ENCODE results near the gene KREMEN1.
A peak's percentile ranks its signal among the peaks of the same experiment; 100 is the strongest.

Gene KREMEN1

GRCh38 chr22:29134448-29134847 lies 61.6 kb downstream of the KREMEN1 start:
- DNase-seq, result no peak

GRCh38 chr22:29136782-29137700 lies 64.2 kb downstream of the KREMEN1 start:
- DNase-seq, result no peak

GRCh38 chr22:29138556-29139305 lies 65.9 kb downstream of the KREMEN1 start:
- no peak for DNase-seq

GRCh38 chr22:29139965-29140782 lies 67.3 kb downstream of the KREMEN1 start:
- no peak for DNase-seq

GRCh38 chr22:29141078-29141688 lies 68.3 kb downstream of the KREMEN1 start:
- DNase-seq, result no peak

GRCh38 chr22:29142116-29142515 lies 69.3 kb downstream of the KREMEN1 start:
- DNase-seq, result no peak

- DNase-seq, result no peak
These were observed 71.3 kb downstream of the KREMEN1 start for GRCh38 chr22:29143941-29144785.

GRCh38 chr22:29144786-29145160 lies 71.9 kb downstream of the KREMEN1 start:
- no peak for DNase-seq

- DNase-seq, result no peak
These were observed 72.7 kb downstream of the KREMEN1 start for GRCh38 chr22:29145321-29146072.

- DNase-seq, result no peak
These were observed 73.3 kb downstream of the KREMEN1 start for GRCh38 chr22:29146091-29146560.

GRCh38 chr22:29146771-29147170 lies 73.9 kb downstream of the KREMEN1 start:
- no peak for DNase-seq

GRCh38 chr22:29147331-29147899 lies 74.6 kb downstream of the KREMEN1 start:
- no peak for DNase-seq

- DNase-seq, result no peak
These were observed 75.2 kb downstream of the KREMEN1 start for GRCh38 chr22:29148036-29148435.

- no peak for DNase-seq
These were observed 76.0 kb downstream of the KREMEN1 start for GRCh38 chr22:29148826-29149225.

- DNase-seq, result no peak
These were observed 77.2 kb downstream of the KREMEN1 start for GRCh38 chr22:29149841-29150555.

GRCh38 chr22:29150701-29151100 lies 77.9 kb downstream of the KREMEN1 start:
- DNase-seq, result no peak

GRCh38 chr22:29151316-29151715 lies 78.5 kb downstream of the KREMEN1 start:
- no peak for DNase-seq

GRCh38 chr22:29152045-29152953 lies 79.5 kb downstream of the KREMEN1 start:
- peak; percentile 22 for DNase-seq

All from fibroblast of skin of abdomen (primary cell).